Measurements from ENCODE around the gene NOX5.
A peak's percentile ranks its signal among the peaks of the same experiment; 100 is the strongest.

Gene NOX5

GRCh38 chr15:69018951-69019350 is 4.5 kb downstream of the NOX5 start:
- no peak overlapping the region for H3K9ac ChIP-seq (ENCODE audit: low read depth, low read length)
- H3K9me3 ChIP-seq (ENCODE audit: control insufficient read depth, insufficient read depth, low read length), result no peaks in the 10 kb centered on the region
- no peaks in the 10 kb centered on the region for H3K36me3 ChIP-seq (ENCODE audit: insufficient read depth, low read length)
- H3K4me1 ChIP-seq (ENCODE audit: insufficient read depth, low read length), result no peaks in the 10 kb centered on the region

GRCh38 chr15:69021895-69022294 is 7.4 kb downstream of the NOX5 start:
- Histone ChIP-seq H3K36me3 (ENCODE audit: insufficient read depth, low read length) (no peaks in the 10 kb centered on the region), H3K4me1 (ENCODE audit: insufficient read depth, low read length) (peaks cover 13% of the 10 kb centered on the region)

DNA sequence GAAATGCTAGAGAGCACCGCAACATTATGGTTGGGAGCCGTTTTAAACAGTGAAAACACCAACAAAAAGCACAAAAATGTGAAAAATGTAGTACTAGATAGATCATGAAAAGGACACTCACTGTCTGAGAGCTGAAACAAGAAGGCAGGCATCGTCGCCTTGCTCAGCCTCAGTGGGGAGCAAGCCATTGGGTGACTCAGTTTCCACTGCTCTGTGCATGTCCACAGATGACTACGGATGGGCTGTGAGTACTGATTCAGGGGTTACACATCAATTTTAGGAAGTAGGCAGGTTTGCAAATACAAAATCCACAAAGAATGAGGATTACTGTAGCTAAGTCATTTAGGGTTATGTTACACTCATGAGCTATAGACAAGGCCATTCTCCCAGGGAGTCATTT is 10.8 kb downstream of the NOX5 start:
- Histone ChIP-seq H3K36me3 (ENCODE audit: insufficient read depth, low read length) (no peaks in the 10 kb centered on the region), H3K9ac (ENCODE audit: low read depth, low read length) (no peak overlapping the region), H3K9me3 (ENCODE audit: control insufficient read depth, insufficient read depth, low read length) (no peaks in the 10 kb centered on the region), H3K4me1 (ENCODE audit: insufficient read depth, low read length) (peaks cover 15% of the 10 kb centered on the region)

More at GRCh38 chr15:69021895-69022294, 7.4 kb downstream of the NOX5 start:
- H3K9ac ChIP-seq (ENCODE audit: low read depth, low read length), result no peak overlapping the region
- no peaks in the 10 kb centered on the region for H3K9me3 ChIP-seq (ENCODE audit: control insufficient read depth, insufficient read depth, low read length)

GRCh38 chr15:69026355-69026754 is 11.9 kb downstream of the NOX5 start:
- no peaks in the 10 kb centered on the region for H3K36me3 ChIP-seq (ENCODE audit: insufficient read depth, low read length)
- H3K9ac ChIP-seq (ENCODE audit: low read depth, low read length), result no peak overlapping the region
- H3K4me1 ChIP-seq (ENCODE audit: insufficient read depth, low read length), result peaks cover 15% of the 10 kb centered on the region
- no peaks in the 10 kb centered on the region for H3K9me3 ChIP-seq (ENCODE audit: control insufficient read depth, insufficient read depth, low read length)

DNA sequence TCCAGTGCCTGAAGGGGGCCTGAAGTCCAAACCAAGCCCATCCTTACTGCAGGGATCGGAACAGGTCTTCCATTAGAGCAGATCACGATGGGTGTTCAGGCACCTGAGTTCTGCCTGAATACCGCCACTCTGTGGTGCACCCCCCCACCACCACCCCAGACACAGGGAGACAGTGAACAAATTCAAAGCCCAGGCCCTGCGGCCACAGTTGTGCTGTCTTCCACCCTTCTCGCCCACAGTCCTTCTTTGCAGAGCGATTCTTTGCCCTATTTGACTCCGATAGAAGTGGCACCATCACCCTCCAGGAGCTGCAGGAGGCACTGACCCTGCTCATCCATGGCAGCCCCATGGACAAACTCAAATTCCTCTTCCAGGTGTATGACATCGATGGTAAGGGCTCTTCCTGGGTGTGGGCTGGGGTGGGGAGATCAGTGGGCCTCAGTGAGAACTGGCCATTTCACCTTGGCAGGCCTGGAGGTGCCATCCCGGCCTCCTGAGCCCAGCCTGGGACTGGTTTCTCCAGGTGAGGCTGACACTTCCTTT is 13.6 kb downstream of the NOX5 start:
- no peaks in the 10 kb centered on the region for H3K9me3 ChIP-seq (ENCODE audit: control insufficient read depth, insufficient read depth, low read length)
- no peak overlapping the region for H3K9ac ChIP-seq (ENCODE audit: low read depth, low read length)
- H3K36me3 ChIP-seq (ENCODE audit: insufficient read depth, low read length), result no peaks in the 10 kb centered on the region
- peaks cover 15% of the 10 kb centered on the region for H3K4me1 ChIP-seq (ENCODE audit: insufficient read depth, low read length)

DNA sequence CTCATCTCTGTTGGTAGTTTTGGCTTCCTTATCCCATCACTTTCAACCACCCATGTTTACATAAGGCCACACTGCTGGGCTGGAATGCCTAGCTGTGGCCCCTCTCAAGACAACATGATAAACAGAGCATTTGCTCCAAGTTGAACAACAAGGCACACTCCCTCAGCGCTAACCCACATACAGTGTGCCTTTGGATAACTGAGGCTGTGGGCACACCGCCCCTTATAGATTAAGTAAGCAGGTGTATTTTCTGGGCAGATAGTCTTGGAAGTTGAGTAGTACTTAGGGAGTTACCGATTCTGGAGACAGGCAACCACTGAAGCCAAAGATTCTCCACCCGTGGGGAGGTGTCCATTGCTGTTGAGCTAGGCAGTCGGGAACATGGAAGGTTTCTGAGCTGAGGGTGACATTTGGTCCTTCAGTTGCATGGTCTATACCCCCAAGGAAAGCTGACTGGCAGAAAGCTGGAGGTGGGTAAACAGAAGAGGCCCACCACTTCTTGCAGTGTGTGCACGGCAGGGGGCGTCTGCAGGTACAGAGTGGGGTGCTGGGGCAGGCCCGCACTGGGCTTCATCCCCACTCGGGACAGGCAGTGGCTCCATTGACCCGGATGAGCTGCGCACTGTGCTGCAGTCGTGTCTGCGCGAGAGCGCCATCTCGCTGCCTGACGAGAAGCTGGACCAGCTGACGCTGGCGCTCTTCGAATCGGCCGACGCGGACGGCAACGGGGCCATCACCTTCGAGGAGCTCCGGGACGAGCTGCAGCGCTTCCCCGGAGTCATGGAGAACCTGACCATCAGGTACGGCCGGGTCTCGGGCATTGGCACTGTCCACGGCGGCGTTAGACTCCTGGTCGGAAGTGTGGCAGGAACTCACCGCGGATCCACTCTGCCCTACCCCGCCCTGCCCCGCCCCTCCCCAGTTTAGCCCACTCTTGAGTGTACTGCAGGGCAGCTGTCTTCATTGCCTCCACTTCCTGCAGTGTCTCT is 16.8 kb downstream of the NOX5 start:
- H3K36me3 ChIP-seq (ENCODE audit: insufficient read depth, low read length), result no peaks in the 10 kb centered on the region
- peaks cover 8% of the 10 kb centered on the region for H3K4me1 ChIP-seq (ENCODE audit: insufficient read depth, low read length)
- H3K9me3 ChIP-seq (ENCODE audit: control insufficient read depth, insufficient read depth, low read length), result no peaks in the 10 kb centered on the region
- peak overlapping the region; percentile 45; the same call in 1 of the 2 replicates for H3K9ac ChIP-seq (ENCODE audit: low read depth, low read length)

DNA sequence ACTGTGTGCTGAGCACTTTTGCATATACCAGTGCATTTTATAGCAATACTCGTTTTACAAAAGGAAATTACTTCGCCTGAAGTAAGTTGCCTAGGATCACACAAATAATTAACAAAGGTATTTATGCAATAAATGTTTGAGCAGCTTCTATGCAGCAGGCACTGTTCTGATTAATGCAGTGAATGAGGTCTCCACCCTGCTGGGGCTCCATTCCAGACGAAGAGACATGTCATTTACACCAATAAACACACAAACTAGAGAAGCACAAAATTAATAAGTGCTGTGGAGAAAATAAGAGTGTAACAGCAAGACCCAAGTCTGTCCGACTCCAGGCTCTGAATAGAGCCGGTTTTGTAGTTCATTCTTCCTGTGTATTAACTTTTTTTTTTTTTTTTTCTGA is 17.5 kb downstream of the NOX5 start:
- Histone ChIP-seq H3K4me1 (ENCODE audit: insufficient read depth, low read length) (0 out of 2 replicates have a peak, but pooled peaks cover under 1% of the 10 kb centered on the region), H3K9me3 (ENCODE audit: control insufficient read depth, insufficient read depth, low read length) (no peaks in the 10 kb centered on the region), H3K9ac (ENCODE audit: low read depth, low read length) (peak overlapping the region; percentile 45; the same call in 1 of the 2 replicates)

GRCh38 chr15:69032703-69033373 is 18.3 kb downstream of the NOX5 start:
- Histone ChIP-seq H3K4me1 (ENCODE audit: insufficient read depth, low read length) (no peaks in the 10 kb centered on the region), H3K9me3 (ENCODE audit: control insufficient read depth, insufficient read depth, low read length) (no peaks in the 10 kb centered on the region), H3K36me3 (ENCODE audit: insufficient read depth, low read length) (no peaks in the 10 kb centered on the region), H3K9ac (ENCODE audit: low read depth, low read length) (no peak overlapping the region)

More for the DNA sequence above, 17.5 kb downstream of the NOX5 start:
- no peaks in the 10 kb centered on the region for H3K36me3 ChIP-seq (ENCODE audit: insufficient read depth, low read length)

GRCh38 chr15:69034352-69034751 is 19.9 kb downstream of the NOX5 start:
- Histone ChIP-seq H3K9ac (ENCODE audit: low read depth, low read length) (no peak overlapping the region), H3K4me1 (ENCODE audit: insufficient read depth, low read length) (no peaks in the 10 kb centered on the region), H3K9me3 (ENCODE audit: control insufficient read depth, insufficient read depth, low read length) (no peaks in the 10 kb centered on the region), H3K36me3 (ENCODE audit: insufficient read depth, low read length) (no peaks in the 10 kb centered on the region)

GRCh38 chr15:69035205-69035917 is 20.9 kb downstream of the NOX5 start:
- Histone ChIP-seq H3K9me3 (ENCODE audit: control insufficient read depth, insufficient read depth, low read length) (no peaks in the 10 kb centered on the region), H3K4me1 (ENCODE audit: insufficient read depth, low read length) (no peaks in the 10 kb centered on the region), H3K36me3 (ENCODE audit: insufficient read depth, low read length) (no peaks in the 10 kb centered on the region), H3K9ac (ENCODE audit: low read depth, low read length) (no peak overlapping the region)

DNA sequence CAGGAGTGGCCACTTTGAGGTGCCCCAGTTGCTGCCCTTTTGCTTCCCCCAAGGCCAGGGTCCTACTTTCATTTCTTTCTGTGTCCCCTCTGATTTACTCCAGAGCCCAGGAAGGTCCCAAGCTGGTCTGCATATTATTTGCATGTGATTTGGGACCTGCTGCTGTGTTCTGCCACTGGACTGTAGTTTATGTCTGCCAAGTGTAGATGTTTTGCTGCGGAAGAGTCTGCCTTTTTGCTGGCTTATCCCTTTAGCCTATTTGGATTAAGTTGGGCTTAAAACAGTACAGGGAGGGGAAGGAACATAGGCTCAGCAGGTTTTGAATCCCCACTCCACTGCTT is 21.4 kb downstream of the NOX5 start:
- H3K4me1 ChIP-seq (ENCODE audit: insufficient read depth, low read length), result no peaks in the 10 kb centered on the region

DNA sequence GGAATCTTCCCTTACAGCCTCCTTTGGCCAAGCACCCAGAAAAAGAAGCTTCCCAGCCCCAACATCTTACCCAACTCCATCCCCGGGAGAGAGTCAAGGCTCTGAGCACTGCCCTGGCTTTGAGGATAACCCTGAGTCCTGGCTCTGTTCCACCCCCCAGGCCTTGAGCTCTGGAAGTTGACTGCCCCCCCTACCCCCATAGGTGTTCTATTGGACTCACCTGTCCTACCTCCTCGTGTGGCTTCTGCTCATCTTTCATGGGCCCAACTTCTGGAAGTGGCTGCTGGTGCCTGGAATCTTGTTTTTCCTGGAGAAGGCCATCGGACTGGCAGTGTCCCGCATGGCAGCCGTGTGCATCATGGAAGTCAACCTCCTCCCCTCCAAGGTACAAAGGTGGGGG is 22.3 kb downstream of the NOX5 start:
- no peak overlapping the region for H3K9ac ChIP-seq (ENCODE audit: low read depth, low read length)
- no peaks in the 10 kb centered on the region for H3K36me3 ChIP-seq (ENCODE audit: insufficient read depth, low read length)
- no peaks in the 10 kb centered on the region for H3K9me3 ChIP-seq (ENCODE audit: control insufficient read depth, insufficient read depth, low read length)
- H3K4me1 ChIP-seq (ENCODE audit: insufficient read depth, low read length), result no peaks in the 10 kb centered on the region

More for the DNA sequence above, 21.4 kb downstream of the NOX5 start:
- Histone ChIP-seq H3K36me3 (ENCODE audit: insufficient read depth, low read length) (no peaks in the 10 kb centered on the region), H3K9ac (ENCODE audit: low read depth, low read length) (no peak overlapping the region), H3K9me3 (ENCODE audit: control insufficient read depth, insufficient read depth, low read length) (no peaks in the 10 kb centered on the region)

- Histone ChIP-seq H3K36me3 (ENCODE audit: insufficient read depth, low read length) (no peaks in the 10 kb centered on the region), H3K4me1 (ENCODE audit: insufficient read depth, low read length) (no peaks in the 10 kb centered on the region), H3K9ac (ENCODE audit: low read depth, low read length) (no peak overlapping the region), H3K9me3 (ENCODE audit: control insufficient read depth, insufficient read depth, low read length) (no peaks in the 10 kb centered on the region)
These were observed 23.0 kb downstream of the NOX5 start for GRCh38 chr15:69037482-69037881.

DNA sequence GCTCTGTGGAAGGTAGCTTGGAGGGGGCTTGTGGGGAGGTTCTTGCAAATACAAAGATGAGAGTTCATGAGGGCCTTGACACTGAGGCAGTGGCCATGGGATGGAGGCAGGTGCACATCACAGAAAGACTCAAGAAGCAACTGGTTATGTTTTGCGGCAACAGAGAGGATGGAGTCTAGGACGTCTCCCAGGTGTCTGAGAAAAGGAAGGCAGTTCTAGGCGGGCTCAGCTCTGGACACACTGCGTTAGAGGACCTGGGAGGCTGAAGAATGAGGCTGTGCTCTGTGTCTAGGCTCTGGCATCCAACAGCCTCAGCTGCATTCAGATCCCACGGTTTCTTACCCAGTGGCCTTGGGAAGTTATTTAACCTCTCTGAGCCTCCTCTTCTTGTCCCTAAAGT is 23.5 kb downstream of the NOX5 start:
- no peaks in the 10 kb centered on the region for H3K9me3 ChIP-seq (ENCODE audit: control insufficient read depth, insufficient read depth, low read length)
- H3K9ac ChIP-seq (ENCODE audit: low read depth, low read length), result no peak overlapping the region
- H3K4me1 ChIP-seq (ENCODE audit: insufficient read depth, low read length), result no peaks in the 10 kb centered on the region
- H3K36me3 ChIP-seq (ENCODE audit: insufficient read depth, low read length), result no peaks in the 10 kb centered on the region
